WTC11 (cell line): ENCODE results near the gene EPHA6. TPM values are rescaled to one million over a fixed set of nuclear protein-coding genes. Genes with fewer than 3 reads are reported as not detected.

Source experiments
- ATAC-seq: fragments of 200-7000 bp; cut with Tn5 transposase; 2 replicates; pipeline ENCODE4 v1.10.0; 2021; ENCODE audit warnings: mild to moderate bottlenecking, moderate library complexity
- CTCF ChIA-PET: fragments of 300-600 bp; sonication (Branson Sonifier 250); formaldehyde crosslinking; loops from one replicate; lab custom pipeline; 2021; ENCODE audit warnings: antibody characterized with exemption; lab: Charles Lee
- POLR2A ChIA-PET: fragments of 350-600 bp; sonication (Branson Sonifier 250); formaldehyde crosslinking; loops from one replicate; lab custom pipeline; 2021; ENCODE audit warnings: antibody characterized with exemption; lab: Charles Lee
- DNase-seq: peaks from one replicate; pipeline ENCODE4 v3.0.0; 2021; ENCODE audit warnings: low spot score
- H3K27ac Mint-ChIP-seq: 2 replicates; pipeline ENCODE4 v1.8.0; 2021; ENCODE audit warnings: mixed read lengths
- H3K27me3 Mint-ChIP-seq: 2 replicates; pipeline ENCODE4 v1.8.0; 2021; ENCODE audit warnings: low read depth, mild to moderate bottlenecking, moderate library complexity, mixed read lengths
- H3K36me3 Mint-ChIP-seq: 2 replicates; pipeline ENCODE4 v1.8.0; 2021; ENCODE audit warnings: mixed read lengths
- H3K4me1 Mint-ChIP-seq: 2 replicates; pipeline ENCODE4 v1.8.0; 2022; ENCODE audit warnings: mixed read lengths
- H3K4me3 Mint-ChIP-seq: 2 replicates; pipeline ENCODE4 v1.8.0; 2021; ENCODE audit warnings: mild to moderate bottlenecking, moderate library complexity, mixed read lengths
- H3K9me3 Mint-ChIP-seq: 2 replicates; pipeline ENCODE4 v1.8.0; 2021; ENCODE audit warnings: mixed read lengths
- CBFB ChIP-seq: sonication (generic); formaldehyde crosslinking; IDR thresholded peaks from 2 replicates; pipeline ENCODE4 v1.8.1; 2022; ENCODE audit warnings: mild to moderate bottlenecking, low read depth, missing genetic modification reagents
- ELF4 ChIP-seq: sonication (generic); formaldehyde crosslinking; IDR thresholded peaks from 2 replicates; pipeline ENCODE4 v1.8.1; 2022; ENCODE audit warnings: low read depth, mild to moderate bottlenecking, moderate library complexity, missing genetic modification reagents
- ESRRA ChIP-seq: sonication (generic); formaldehyde crosslinking; IDR thresholded peaks from 2 replicates; pipeline ENCODE4 v1.8.1; 2022; ENCODE audit warnings: mild to moderate bottlenecking, missing genetic modification reagents, borderline replicate concordance
- ETV6 ChIP-seq: sonication (generic); formaldehyde crosslinking; IDR thresholded peaks from 2 replicates; pipeline ENCODE4 v1.8.1; 2022; ENCODE audit warnings: mild to moderate bottlenecking, missing genetic modification reagents
- FOXK1 ChIP-seq: sonication (generic); formaldehyde crosslinking; IDR thresholded peaks from 2 replicates; pipeline ENCODE4 v1.8.0; 2022; ENCODE audit warnings: mild to moderate bottlenecking, moderate library complexity, missing genetic modification reagents
- GABPB1 ChIP-seq: sonication (generic); formaldehyde crosslinking; IDR thresholded peaks from 2 replicates; pipeline ENCODE4 v1.8.1; 2023; ENCODE audit warnings: mild to moderate bottlenecking, missing genetic modification reagents
- HMGA2 ChIP-seq: fragments of 250-450 bp; sonication (Bioruptor Pico); IDR thresholded peaks from 2 replicates; pipeline ENCODE4 v1.4.0; 2021; ENCODE audit warnings: mild to moderate bottlenecking, moderate library complexity
- JUN ChIP-seq: sonication (generic); formaldehyde crosslinking; IDR thresholded peaks from 2 replicates; pipeline ENCODE4 v1.8.0; 2023; ENCODE audit warnings: mild to moderate bottlenecking, missing genetic modification reagents
- KAT7 ChIP-seq: sonication (generic); formaldehyde crosslinking; IDR thresholded peaks from 2 replicates; pipeline ENCODE4 v1.8.1; 2023; ENCODE audit warnings: missing genetic modification reagents, mild to moderate bottlenecking, borderline replicate concordance
- NR1H2 ChIP-seq: sonication (generic); formaldehyde crosslinking; IDR thresholded peaks from 2 replicates; pipeline ENCODE4 v1.9.0; 2021; ENCODE audit warnings: mild to moderate bottlenecking, moderate library complexity, missing genetic modification reagents
- NR2C2 ChIP-seq: sonication (generic); formaldehyde crosslinking; IDR thresholded peaks from 2 replicates; pipeline ENCODE4 v1.8.0; 2022; ENCODE audit warnings: mild to moderate bottlenecking, missing genetic modification reagents
- SP1 ChIP-seq: sonication (generic); formaldehyde crosslinking; conservative IDR thresholded peaks from 2 replicates; pipeline ENCODE4 v1.8.1; 2022; ENCODE audit warnings: missing genetic modification reagents
- TEAD1 ChIP-seq: sonication (generic); formaldehyde crosslinking; IDR thresholded peaks from 2 replicates; pipeline ENCODE4 v1.8.0; 2022; ENCODE audit warnings: mild to moderate bottlenecking, missing genetic modification reagents
- ZNF138 ChIP-seq: sonication (generic); formaldehyde crosslinking; conservative IDR thresholded peaks from 2 replicates; pipeline ENCODE4 v1.8.1; 2022; ENCODE audit warnings: mild to moderate bottlenecking, moderate library complexity, missing genetic modification reagents
- ZNF317 ChIP-seq: sonication (generic); formaldehyde crosslinking; IDR thresholded peaks from 2 replicates; pipeline ENCODE4 v1.8.1; 2023; ENCODE audit warnings: low read depth, mild to moderate bottlenecking, moderate library complexity, missing genetic modification reagents, borderline replicate concordance
- ZNF416 ChIP-seq: fragments of 250-450 bp; sonication (Bioruptor Pico); IDR thresholded peaks from 2 replicates; pipeline ENCODE4 v1.9.0; 2021; ENCODE audit warnings: mild to moderate bottlenecking, inconsistent platforms
- ZNF423 ChIP-seq: fragments of 250-450 bp; sonication (Bioruptor Pico); IDR thresholded peaks from 2 replicates; pipeline ENCODE4 v2.1.2; 2022; ENCODE audit warnings: mild to moderate bottlenecking, moderate library complexity
- total RNA-seq: library from RNA; stranded (reverse); gene quantifications from 3 replicates; pipeline ENCODE4 v1.2.3, GENCODE V29; 2021
- TF ChIP-seq, protein P1 (sequence below): fragments of 250-450 bp; sonication (Bioruptor Pico); IDR thresholded peaks from 2 replicates; pipeline ENCODE4 v2.1.2; 2022; ENCODE audit warnings: mild to moderate bottlenecking, moderate library complexity
- TF ChIP-seq, protein P2 (sequence below): sonication (generic); formaldehyde crosslinking; IDR thresholded peaks from 2 replicates; pipeline ENCODE4 v1.8.0; 2022; ENCODE audit warnings: mild to moderate bottlenecking, missing genetic modification reagents
- TF ChIP-seq, protein P3 (sequence below): fragments of 250-450 bp; sonication (Bioruptor Pico); IDR thresholded peaks from 2 replicates; pipeline ENCODE4 v1.9.0; 2021; ENCODE audit warnings: mild to moderate bottlenecking
- TF ChIP-seq, protein P4 (sequence below): sonication (generic); formaldehyde crosslinking; IDR thresholded peaks from 2 replicates; pipeline ENCODE4 v1.8.1; 2023; ENCODE audit warnings: mild to moderate bottlenecking, missing genetic modification reagents, moderate library complexity
- TF ChIP-seq, protein P5 (sequence below): sonication (generic); formaldehyde crosslinking; conservative IDR thresholded peaks from 2 replicates; pipeline ENCODE4 v1.8.1; 2023; ENCODE audit warnings: mild to moderate bottlenecking, low read depth, missing genetic modification reagents, moderate library complexity
- TF ChIP-seq, protein P6 (sequence below): fragments of 250-450 bp; sonication (Bioruptor Pico); conservative IDR thresholded peaks from 2 replicates; pipeline ENCODE4 v1.9.0; 2021; ENCODE audit warnings: mild to moderate bottlenecking

Gene EPHA6
- total RNA-seq, 1 experiment from 2014 or later: 2.1 TPM

DNA sequence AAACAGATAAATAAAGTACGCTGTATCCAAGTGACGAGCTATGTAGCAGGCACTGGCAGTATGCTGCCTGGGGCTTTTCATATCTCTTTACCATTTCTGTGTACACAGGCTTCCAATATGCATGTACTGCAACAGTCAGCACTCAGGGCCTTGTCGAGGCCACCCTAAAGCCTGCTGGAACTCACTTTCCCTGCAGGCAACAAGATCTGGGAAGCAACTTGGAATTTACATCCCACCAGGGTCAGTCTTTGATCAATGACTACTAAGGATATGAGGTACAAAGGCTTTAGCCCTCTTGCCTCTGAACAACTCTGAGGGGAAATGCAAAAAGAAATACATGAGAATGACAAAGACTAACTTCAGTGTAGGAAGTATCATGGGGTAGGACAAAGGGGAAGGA lies 848.4 kb downstream of the EPHA6 start:
- Mint-ChIP-seq H3K36me3 (peaks cover 18% of the 10 kb centered on the region), H3K4me1 (peaks cover 46% of the 10 kb centered on the region), H3K27me3 (peaks cover 5% of the 10 kb centered on the region), H3K4me3 (no peak overlapping the region), H3K27ac (peak overlapping the region; percentile 90; the same call in 1 of the 2 replicates), H3K9me3 (peaks cover 17% of the 10 kb centered on the region)
- CTCF ChIA-PET: interaction anchor here (1.7 kb wide), 1 partner anchor 56 kb away, joined by 6 read pairs; no protein-coding TSS in a partner anchor
- ATAC-seq (peak; percentile 94), DNase-seq (peak; percentile 14)
- POLR2A ChIA-PET: no interaction called here
- TF ChIP-seq, protein P1, sequence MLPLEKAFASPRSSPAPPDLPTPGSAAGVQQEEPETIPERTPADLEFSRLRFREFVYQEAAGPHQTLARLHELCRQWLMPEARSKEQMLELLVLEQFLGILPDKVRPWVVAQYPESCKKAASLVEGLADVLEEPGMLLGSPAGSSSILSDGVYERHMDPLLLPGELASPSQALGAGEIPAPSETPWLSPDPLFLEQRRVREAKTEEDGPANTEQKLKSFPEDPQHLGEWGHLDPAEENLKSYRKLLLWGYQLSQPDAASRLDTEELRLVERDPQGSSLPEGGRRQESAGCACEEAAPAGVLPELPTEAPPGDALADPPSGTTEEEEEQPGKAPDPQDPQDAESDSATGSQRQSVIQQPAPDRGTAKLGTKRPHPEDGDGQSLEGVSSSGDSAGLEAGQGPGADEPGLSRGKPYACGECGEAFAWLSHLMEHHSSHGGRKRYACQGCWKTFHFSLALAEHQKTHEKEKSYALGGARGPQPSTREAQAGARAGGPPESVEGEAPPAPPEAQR (CRISPR knock-in tag): peak; percentile 77; the same call in 1 of the 2 replicates
- TF ChIP-seq HMGA2 (no peak), ETV6 (peak; percentile 68; the same call in 1 of the 2 replicates), GABPB1 (CRISPR knock-in tag) (no peak), ZNF423 (CRISPR knock-in tag) (peak; percentile 73), TEAD1 (CRISPR knock-in tag) (peak; percentile 55; the same call in 1 of the 2 replicates)
- TF ChIP-seq, protein P2, sequence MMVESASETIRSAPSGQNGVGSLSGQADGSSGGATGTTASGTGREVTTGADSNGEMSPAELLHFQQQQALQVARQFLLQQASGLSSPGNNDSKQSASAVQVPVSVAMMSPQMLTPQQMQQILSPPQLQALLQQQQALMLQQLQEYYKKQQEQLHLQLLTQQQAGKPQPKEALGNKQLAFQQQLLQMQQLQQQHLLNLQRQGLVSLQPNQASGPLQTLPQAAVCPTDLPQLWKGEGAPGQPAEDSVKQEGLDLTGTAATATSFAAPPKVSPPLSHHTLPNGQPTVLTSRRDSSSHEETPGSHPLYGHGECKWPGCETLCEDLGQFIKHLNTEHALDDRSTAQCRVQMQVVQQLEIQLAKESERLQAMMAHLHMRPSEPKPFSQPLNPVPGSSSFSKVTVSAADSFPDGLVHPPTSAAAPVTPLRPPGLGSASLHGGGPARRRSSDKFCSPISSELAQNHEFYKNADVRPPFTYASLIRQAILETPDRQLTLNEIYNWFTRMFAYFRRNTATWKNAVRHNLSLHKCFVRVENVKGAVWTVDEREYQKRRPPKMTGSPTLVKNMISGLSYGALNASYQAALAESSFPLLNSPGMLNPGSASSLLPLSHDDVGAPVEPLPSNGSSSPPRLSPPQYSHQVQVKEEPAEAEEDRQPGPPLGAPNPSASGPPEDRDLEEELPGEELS (CRISPR knock-in tag): peak; percentile 94; the same call in 1 of the 2 replicates

DNA sequence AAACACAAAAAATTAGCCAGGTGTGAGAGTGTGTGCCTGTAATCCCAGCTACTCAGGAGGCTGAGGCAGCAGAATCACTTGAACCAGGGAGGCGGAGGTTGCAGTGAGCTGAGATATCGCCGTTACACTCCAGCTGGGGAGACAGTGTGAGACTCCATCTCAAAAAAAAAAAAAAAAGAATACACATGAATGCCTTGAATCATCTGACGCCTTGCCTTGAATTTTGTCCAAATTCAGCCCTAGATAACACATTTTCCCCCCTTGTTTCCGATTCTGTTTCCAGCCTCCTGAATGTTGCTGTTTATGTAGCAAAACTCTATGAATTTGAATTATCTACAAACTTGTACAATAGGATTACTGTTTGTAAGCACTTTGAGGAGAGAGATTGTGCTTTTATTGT lies 851.5 kb downstream of the EPHA6 start:
- DNase-seq: no peak
- H3K27ac Mint-ChIP-seq: no peak overlapping the region
- ChIA-PET CTCF (no interaction called here), POLR2A (interaction anchor here (0.7 kb wide), 1 partner anchor 58 kb away, joined by 4 read pairs; no protein-coding TSS in a partner anchor)
- ATAC-seq: no peak
- no peak overlapping the region for H3K4me3 Mint-ChIP-seq
- peaks cover 17% of the 10 kb centered on the region for H3K9me3 Mint-ChIP-seq
- TF ChIP-seq, protein P3, sequence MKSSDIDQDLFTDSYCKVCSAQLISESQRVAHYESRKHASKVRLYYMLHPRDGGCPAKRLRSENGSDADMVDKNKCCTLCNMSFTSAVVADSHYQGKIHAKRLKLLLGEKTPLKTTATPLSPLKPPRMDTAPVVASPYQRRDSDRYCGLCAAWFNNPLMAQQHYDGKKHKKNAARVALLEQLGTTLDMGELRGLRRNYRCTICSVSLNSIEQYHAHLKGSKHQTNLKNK (CRISPR knock-in tag): no peak
- TF ChIP-seq CBFB (no peak), SP1 (CRISPR knock-in tag) (no peak), JUN (no peak), FOXK1 (CRISPR knock-in tag) (no peak), ESRRA (CRISPR knock-in tag) (no peak), NR1H2 (CRISPR knock-in tag) (no peak), KAT7 (CRISPR knock-in tag) (no peak), ZNF416 (CRISPR knock-in tag) (no peak), ZNF138 (CRISPR knock-in tag) (no peak), ZNF317 (CRISPR knock-in tag) (no peak), NR2C2 (CRISPR knock-in tag) (no peak), HMGA2 (no peak), ELF4 (no peak)
- TF ChIP-seq, protein P4, sequence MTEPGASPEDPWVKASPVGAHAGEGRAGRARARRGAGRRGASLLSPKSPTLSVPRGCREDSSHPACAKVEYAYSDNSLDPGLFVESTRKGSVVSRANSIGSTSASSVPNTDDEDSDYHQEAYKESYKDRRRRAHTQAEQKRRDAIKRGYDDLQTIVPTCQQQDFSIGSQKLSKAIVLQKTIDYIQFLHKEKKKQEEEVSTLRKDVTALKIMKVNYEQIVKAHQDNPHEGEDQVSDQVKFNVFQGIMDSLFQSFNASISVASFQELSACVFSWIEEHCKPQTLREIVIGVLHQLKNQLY (CRISPR knock-in tag): no peak
- TF ChIP-seq, protein P5, sequence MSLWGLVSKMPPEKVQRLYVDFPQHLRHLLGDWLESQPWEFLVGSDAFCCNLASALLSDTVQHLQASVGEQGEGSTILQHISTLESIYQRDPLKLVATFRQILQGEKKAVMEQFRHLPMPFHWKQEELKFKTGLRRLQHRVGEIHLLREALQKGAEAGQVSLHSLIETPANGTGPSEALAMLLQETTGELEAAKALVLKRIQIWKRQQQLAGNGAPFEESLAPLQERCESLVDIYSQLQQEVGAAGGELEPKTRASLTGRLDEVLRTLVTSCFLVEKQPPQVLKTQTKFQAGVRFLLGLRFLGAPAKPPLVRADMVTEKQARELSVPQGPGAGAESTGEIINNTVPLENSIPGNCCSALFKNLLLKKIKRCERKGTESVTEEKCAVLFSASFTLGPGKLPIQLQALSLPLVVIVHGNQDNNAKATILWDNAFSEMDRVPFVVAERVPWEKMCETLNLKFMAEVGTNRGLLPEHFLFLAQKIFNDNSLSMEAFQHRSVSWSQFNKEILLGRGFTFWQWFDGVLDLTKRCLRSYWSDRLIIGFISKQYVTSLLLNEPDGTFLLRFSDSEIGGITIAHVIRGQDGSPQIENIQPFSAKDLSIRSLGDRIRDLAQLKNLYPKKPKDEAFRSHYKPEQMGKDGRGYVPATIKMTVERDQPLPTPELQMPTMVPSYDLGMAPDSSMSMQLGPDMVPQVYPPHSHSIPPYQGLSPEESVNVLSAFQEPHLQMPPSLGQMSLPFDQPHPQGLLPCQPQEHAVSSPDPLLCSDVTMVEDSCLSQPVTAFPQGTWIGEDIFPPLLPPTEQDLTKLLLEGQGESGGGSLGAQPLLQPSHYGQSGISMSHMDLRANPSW (CRISPR knock-in tag): no peak
- TF ChIP-seq, protein P6, sequence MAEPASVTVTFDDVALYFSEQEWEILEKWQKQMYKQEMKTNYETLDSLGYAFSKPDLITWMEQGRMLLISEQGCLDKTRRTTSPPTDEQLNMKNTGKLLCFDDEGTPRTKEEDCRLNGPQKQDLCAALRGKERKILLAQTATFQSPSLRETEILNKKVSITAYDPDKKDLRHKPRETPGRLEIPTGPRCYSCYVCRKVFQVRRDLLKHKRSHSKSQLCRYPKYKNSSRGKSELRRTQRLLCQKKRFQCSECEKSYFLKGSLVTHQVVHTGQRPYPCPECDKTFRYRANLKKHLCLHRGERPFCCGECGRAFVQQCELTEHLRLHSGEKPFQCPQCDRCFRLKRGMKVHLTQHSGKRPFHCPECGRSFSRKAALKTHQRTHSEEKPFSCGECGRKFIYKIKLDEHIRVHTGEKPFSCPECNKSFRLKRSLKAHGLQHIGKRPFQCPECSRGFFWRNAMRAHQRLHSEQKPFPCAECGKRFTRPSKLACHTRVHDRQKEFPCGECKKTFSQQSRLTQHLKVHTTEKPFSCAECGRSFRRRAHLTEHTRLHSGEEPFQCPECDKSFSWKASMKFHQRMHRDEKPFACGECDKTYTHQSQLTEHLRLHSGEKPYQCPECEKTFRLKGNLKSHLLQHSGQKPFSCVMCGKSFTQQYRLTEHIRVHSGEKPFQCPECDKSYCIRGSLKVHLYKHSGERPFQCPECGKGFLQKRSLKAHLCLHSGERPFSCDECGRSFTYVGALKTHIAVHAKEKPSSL (CRISPR knock-in tag): no peak
- peaks cover 18% of the 10 kb centered on the region for H3K36me3 Mint-ChIP-seq
- peaks cover 5% of the 10 kb centered on the region; the same call in 1 of the 2 replicates for H3K27me3 Mint-ChIP-seq
- H3K4me1 Mint-ChIP-seq: peaks cover 27% of the 10 kb centered on the region
